Measurements from ENCODE around the gene CASTOR1.
A peak's percentile ranks its signal among the peaks of the same experiment; 100 is the strongest.

CASTOR1 gene

DNA sequence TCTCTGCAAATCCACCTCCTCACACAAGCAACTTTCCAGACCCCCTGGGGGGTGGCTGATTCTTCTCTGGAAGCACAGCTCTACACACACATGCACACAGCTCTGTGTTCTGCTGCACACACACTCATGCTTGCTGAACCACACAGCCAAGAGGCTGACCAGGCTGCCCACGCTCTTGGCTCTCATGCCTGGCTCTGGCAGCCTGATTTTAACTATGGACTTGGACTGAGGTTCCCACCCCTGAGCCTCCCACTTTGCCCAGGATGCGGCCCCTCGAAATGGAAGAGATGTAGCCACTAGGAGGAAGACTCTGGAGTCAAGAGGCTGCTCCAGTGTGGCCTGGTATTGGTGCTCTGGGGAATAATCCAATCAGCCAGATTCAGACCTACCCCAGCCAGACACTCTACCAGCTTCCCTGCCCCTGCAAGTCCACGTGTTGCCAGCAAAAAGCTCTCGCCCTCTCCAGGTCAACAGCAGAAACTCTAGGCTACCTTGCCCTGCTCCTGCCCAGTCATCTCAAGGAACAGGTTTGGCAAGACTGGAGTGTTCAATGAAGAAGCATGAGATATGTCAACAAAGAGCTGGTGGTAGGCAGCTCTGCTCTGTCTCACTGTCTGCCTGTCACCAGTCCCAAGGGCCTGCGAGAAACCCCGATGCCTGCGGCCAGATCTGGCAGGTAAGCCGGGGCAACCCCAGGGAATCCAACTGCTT lies 8.8 kb upstream of the CASTOR1 start:
- DNase-seq: no peak

DNA sequence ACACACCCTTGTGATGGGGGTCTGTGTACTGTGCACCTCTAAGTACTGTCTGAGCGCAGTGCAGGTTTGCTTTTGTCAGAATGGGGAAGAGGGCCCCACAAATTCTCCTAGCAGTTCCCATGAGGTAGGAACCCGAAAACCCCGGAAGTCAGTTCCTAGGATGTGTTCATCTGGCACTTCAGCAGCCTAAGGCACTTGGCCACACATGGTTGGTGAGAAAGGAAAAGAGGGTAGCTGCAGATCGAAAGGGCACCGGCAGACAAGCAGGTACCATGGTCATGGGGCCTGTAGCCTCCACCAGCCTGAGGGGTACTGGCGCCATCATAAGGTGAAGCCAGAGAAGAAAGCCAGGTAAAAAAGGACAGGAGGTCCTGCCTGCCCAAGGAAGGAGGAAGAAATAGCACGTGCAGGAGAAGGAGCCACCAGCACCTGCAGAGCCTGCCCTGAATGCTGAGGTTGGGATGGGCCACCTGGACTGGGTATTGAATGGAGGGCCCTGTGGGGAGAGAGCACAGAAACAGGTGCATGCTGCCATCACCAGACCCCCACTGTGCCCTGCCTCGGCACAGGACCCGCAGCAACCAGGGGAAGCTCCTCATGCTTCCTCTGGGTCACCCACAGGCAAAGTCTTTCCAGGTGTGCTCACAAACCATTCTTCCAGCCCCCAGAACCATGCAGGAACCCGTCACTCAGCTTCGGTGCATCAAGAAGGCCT lies 8.1 kb upstream of the CASTOR1 start:
- no peak for DNase-seq

DNA sequence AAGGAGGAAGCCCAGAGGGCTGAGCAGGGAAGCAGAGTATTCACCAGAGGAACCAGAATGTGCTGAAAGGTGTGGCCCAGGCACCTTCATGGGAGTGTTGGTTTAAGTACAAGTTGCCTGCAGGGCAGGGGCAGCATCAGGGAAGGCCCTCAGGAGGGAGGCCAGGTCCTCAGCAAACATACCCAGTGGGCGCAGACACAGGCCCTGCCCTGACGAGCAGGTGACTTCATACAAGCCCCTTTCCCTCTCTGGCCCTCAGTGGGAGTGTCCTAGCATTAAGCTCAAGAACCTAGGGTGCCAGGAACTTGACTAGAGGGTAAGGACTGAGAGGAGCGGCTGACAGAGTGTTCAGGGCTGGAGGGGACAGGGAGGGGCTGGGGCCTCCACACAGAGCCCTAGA lies 7.5 kb upstream of the CASTOR1 start:
- no peak for DNase-seq

DNA sequence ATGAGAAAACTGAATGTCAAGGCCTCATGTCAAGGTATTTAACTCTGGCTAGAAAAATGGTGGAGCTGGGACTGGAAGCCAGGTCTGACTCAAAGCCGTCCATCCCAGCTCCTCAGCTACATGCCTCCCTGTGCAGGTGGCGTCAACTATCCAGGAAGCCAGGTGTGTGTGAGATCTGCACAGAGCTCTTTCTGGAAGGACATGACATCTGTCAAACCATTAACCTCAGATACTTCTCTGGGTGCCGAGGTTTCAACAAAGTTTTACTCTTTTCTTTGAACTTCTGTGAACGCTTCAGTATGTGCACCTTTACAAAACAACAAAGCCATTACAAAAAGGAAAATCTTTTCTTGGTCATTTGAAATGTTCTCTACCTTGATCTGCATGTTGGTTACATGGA lies 7.0 kb upstream of the CASTOR1 start:
- no peak for DNase-seq

DNA sequence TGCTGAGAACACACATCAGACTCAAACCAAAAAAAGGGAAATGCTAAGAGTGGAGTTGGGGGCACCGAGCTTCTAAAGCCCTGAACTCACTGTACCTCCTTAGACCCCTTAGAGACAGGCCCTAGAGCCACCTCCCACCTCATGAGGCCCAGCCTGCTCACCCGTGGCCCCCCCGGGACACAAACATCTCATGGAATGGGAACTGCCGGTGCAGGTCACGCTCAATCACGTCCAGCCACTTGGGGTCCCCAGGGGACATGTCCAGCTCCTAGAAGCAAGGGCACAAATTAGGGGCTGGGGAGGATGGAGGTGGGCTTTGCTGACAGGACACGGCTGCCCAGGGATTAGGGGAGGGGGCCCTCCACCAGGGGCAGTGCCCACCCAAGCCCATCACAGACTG lies 6.3 kb upstream of the CASTOR1 start:
- DNase-seq: no peak

DNA sequence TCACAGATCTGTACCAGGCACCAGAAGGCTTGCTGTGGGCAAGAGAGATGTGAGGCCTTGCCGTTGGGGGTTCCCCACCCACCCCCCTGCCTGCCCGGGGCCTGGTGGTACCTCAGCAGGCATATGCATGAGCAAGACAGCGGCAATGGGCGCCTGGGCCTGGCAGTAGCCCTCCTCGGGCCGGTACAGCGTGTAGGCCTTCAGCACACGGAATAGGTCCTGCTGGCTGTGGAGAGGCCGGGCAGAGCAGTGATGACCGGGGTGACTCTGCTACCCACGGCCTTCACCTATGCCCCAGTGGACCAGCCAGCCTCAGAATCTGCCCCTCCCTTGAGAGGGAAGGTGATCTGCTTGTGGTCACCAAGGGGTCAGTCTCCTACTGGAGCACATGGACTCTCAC lies 5.5 kb upstream of the CASTOR1 start:
- no peak for DNase-seq

DNA sequence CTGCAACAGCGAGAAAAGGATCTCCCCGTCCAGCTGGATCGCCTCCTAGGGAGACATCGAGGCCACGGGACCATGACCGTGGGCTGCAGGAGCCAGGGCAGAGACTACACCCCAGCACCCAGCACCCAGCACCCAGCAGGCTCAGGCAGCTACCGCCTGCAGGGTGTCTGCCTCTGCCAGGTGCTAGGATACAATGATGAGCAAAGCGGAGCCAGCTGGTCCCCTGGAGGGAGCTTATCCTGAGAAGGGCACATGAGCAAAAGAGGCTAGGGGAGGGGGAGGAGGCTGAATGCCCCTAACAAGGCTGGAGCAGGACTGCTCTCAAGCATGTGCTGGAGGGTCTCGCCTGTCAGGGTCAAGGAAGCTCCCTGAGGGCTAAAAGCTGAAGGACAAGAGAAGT lies 4.8 kb upstream of the CASTOR1 start:
- no peak for DNase-seq

DNA sequence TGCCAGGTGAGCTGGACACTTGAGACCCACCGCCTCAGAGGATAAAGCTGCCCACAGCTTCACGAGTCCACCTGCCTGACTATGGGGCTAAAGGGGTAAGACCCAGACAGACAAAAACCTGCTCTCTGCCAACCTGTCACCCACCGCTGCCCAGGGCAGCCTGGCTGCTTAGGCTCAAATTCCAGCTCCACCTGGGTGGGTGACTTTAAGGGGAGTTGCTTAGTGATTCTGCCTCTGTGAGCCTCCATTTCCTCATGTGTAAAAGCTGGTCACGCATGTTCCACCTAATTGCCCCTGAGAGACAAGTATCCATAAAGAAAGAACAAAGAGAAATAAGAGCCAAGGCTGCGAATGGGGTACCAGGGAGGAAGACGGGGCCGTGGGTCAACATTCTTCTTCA lies 3.7 kb upstream of the CASTOR1 start:
- no peak for DNase-seq

DNA sequence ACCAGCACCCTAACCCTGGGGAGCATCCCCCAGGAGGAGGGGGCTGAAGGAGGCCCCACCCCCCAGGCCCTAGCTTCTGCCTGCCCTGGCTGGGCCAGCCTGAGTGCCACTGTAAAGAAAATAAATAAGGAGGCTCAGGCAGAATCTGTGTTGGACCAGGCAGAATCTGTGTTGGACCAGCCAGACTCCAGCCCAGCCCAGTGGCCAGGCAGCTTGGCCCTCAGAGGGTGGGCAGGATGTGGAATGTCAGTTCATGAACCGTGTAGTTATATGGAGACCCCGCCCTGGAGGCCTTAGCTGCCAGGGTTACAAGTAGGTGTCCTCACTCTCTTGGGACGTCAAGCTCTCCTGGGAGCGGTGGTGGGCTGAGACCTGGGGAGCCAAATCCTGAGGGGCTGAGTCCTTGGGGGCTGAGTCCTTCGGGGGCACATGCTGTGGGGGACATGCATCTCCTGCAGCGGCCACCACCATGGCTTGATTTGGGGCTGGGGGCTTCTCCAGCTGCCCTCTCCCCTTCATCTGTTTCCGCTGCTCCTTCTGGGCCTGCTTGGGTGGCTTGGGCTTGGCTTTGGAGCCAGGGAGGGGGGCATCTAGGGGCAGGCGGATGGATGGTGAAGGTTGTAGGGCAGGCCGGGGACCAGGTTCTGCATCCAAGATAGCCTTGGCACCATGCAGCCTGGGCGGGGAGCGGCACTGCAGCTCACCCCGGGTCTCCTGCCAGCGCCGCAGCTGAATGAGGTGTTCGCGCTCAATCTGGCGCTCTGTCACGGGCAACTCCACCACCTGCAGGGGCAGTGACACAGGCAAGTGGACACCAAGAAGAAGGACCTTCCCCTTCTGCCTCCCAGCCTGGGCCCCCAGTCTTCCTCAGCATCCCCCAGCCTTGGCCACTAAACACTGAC lies 3.0 kb upstream of the CASTOR1 start:
- no peak for DNase-seq

DNA sequence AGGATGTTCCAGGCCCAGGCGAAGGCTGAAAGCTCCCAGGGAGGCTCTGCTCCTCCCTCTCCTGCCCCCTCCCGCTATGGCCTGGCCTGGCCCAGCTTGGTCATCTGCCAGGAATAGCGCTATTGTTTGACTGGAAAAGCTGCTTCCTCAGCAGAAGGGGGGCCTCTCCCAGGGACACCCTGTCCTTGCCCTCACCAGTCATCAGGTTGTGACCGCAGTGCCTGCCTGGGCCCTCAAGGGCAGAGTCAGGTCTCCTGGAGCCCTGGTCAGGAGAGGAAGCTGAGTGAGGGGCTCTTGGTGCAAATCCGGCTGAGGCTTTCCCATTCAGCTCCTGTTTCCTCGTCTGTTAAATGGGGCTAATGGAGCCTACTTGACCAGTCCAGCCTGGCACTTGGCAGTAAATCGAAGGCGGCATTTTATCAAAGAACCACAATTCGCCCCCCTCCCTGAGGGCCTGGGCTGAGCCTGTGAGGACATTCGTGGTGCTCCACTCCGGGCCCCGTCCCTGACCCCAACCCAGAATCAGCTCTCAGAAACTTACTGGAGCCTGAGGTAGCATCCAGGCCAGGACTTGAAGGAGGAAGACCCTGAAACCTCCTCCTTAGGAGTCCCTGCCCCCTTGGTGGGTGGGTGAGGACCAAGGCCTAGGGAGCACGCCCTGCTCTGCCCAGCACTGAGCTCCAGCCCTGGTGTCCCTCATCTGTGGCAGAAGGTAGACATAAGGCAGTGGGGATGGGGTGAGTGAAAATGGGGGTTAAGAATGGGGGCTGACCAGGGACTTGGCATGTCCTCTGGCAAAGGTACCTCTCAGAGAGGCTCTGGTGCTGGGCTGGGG lies 2.0 kb upstream of the CASTOR1 start:
- DNase-seq: no peak

DNA sequence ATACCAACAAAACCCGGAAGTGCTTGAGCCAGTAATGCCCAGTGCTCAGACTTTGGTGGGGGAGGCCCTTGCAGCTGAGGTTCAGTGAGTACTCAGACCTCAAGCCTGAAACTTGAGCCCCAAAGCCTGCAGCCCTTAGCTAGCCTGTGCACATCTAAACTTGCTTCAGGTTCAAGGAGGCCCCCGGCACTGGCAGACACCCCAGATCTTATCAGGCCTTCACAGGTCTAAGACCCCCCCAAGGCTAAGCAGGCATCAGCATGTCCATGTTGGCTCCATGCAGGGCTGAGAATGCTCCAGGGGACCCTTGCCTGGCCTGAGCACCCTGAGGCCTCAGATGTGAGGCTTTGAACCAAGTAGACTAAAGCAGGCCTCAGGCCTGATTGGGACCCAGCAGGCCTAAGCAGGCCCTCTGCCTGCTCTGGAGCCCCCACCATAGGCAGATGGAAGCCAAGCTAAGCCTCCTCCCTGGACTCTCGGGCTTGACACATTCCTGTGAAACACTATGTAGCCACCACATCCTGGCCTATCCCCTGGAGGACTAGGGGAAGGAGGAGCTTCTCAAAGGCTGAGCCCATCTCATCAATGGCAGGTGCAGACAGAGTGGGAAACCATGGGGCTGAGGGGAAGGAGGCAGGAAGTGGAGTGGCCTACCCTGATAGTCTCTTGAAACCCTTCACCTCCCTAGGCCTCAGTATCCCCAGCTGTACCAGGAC lies 1.2 kb upstream of the CASTOR1 start:
- DNase-seq: no peak

DNA sequence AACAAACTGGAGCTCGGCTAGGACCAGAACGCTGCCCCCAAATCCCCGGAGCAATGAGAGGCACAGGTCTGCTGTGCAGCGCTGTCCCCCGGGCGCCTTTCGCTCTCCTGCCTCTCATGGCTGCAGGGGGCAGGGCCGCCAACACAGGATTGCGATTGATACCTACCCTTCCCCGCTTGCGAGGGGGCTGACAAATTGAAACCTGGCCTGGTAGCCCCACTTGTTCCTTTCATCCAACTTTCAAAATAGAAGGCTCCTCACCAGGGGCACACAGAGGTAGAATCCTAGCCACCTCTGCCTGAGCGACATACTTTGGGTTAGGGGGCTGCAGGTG lies 642 bp upstream of the CASTOR1 start:
- DNase-seq: no peak

DNA sequence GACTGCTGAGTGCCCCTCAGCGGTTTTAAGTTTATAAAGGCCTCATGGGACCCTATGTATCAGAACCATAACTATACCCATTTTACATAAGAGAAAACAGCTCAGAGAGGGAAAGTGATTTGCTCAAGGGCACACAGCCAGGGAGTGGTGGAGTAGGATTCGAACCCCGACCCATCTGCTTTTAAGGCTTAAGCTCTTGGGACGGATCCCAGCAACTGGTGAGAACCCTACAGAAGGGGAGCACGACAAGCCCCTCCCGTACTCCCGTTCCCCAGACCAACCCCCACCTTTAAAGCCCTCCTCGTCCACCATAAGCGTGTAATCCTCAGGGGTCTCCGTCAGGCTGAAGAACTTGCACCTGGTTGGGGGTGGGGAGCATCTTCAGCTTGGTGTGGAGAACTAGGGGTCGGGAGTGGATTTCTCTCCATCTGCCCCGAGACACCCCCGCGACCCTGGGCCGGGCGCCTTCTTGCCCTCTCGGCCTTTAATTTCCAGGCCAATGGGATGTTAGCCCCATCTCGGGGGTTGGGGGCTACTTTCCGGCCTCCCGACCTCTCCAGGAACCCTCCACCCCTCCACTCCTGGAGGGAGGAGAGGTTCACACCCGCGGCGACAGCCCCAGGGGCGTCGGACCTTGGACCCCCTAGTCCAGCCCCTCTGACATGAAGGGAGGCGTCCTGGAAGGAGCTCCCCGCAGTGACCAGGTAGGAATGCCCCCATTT lies 725 bp downstream of the CASTOR1 start:
- no peak for DNase-seq

DNA sequence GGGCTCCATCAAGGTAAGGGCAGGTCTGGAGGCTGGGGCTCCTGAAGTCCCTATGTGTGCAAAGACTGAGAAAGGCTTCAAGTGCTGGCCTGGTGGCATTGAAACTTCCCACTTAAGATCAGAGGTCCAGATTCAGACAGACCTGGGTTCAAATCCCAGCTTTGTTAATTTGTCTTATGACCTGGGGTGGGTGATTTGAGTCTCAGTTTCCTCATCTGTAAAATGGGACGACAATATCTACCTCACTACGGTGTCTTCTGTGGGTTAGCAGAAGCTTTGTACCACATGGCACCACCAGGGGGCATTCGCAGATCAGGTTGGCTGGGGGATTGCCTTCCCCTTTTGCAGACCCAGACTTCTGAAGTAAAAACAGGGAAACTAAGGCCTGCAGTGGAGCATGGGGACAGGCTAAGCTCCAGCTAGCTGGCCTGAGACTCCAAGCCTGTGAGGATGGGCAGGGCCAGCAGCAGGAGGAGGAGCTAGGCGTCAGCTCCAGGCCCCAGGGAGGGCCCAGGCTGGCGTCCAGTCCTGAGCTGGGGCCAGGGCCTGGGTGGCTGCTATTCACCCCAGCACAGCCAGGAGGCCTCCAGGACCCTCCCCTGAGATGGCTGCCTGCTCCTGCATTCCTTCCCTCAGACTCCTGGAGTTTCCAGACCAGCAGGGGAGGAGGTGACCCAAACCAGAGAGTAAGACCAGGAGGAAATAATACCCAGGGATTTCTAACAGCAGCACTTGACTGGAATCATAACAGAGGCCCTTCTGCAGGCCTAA lies 1.5 kb downstream of the CASTOR1 start:
- peak; percentile 93 for DNase-seq

DNA sequence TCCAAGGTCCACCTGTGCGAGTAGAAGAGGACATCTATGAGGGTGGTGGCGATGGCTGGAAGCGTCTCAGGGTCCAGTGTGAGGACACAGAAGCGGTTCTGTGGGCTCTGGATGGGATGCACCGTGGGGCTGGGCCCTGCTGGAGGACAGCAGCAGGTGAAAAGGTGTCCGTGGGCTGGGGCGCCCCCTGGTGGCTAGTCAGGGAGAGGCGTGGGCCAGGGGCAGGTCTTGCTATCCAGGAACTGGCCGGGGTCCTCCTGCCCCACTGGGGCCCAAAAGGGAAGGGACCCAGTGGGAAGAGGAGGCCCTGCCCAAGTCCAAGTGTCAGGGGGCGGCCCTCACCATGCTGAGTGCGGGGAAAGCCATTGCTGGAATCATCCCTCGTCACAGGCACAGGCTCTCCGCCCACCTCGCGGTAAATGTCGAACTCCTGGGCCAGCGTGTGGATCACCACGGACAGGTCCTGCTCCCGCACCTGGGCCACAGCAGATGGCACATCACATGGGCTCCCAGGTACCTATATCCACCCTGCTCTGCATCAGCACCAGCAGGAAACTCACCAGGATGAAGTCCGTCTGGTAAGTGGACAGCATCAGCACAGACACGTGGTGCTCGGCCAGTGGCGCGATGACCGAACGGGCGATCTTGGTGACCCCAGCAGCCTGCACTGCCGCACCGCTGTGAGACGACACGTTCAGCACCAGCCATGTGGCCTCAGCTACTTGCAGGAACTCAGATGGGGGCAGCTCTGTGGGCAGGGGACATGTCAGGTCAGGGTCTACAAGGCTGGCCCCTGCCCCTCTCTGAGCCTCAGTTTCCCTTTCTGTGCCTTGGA lies 2.3 kb downstream of the CASTOR1 start:
- DNase-seq: peak; percentile 93 to 94

DNA sequence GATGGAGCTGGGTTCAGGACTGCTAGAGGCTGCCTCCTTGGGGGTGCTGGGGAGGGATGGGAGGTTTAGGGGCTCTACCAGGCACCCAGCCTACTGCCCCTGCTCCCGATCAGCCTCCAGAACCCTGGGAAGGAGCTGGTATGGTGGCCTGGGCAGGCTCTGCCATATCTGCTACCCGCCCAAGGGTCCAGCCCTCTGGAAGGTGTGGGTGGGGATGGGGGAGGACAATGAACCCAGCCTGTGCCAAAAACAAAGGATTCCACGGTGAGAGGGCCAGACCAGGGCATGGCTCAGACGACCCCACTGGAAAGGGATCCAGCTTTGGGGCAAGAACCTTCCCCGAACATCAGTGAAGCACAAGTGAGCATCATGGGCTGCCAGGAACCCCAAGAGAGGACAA lies 3.0 kb downstream of the CASTOR1 start:
- DNase-seq: no peak

DNA sequence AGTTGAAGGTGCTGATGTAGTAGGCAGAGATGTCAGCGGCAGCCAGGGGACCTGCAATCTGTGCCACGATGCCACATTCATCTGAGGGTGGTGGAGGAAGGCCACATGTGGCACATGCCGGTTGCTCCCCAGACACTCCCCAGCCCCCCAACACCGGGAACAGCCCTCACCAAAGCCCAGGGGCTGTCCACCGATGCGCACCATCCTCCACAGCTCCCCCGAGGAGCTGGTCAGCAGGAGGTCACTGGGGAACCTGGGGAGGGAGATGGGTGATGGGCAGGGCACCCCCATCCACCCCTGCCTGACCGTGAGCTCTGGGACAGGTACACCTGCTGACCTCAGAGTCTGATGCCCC lies 3.5 kb downstream of the CASTOR1 start:
- no peak for DNase-seq

DNA sequence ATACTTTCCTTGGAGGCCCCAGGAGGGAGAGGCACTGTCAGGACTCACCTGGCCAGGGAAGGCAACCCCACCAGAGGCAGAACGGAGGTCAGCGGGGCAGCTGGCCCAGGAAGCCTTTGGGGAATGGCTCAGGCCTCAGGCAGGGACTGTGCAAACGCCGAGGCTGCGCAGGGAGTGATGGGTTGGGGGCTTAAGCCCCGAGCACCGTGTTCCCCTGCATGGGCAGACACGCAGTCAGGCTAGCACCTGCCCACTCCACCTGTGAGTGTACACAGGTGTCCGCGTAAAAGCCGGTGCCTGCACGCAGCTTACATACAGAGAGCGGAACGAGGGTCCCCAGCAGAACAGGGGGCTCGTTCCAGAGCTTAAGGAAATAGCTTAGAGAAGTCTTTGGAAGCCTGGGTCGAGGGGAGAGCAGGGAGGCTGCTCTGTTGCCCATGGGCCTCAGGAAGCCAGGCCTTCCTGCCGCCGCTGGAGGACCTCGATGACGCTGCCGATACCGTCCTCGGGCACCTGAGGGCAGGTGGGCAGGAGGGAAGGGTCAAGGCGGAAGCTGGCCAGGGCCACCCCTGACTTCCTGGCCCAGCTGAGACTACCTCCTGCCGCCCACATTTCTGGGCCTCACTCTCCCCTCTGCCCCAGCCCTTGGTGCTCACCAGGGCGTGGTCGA lies 4.0 kb downstream of the CASTOR1 start:
- DNase-seq: no peak

DNA sequence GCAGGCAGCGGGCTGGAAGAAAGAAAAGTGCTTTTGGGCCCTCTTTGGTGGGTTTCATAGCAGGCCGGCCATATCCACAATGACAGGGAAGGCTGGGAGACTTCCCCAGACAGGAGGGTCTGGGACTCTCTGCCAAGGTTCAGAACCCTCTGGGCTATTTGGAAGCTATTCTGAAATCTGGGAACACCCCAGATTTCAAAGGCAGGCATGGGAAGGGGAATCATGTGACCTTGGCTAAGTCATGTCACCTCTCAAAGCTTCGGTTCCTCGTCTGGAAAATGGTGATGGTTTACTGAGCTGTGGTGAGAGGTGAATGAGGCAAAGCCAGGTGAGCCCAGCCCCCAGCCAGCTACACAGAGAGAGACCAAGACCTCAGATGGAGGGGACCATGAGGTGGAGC lies 4.6 kb downstream of the CASTOR1 start:
- DNase-seq: no peak

All from stimulated activated CD4-positive, alpha-beta T cell treated with anti-CD3 and anti-CD28 coated beads, Interleukin-2, amount 100 ng/mL, for 24 hours (primary cell).